A549 (cell line): ENCODE results near the gene C11orf91.

Experiments used
- CEBPB ChIP-seq, 2 experiments: fragments of >200 bp in 1 of 2; sonication (Bioruptor Twin) in 1 of 2; formaldehyde crosslinking in 1 of 2; IDR thresholded peaks; 2 replicates each; pipeline ENCODE4 v1.6.1; 2012 to 2016
- CTCF ChIP-seq: fragments of >200 bp; sonication (Bioruptor Twin); formaldehyde crosslinking; IDR thresholded peaks from 3 replicates; pipeline ENCODE4 v1.5.1; 2016
- EP300 ChIP-seq, 2 experiments: fragments of >200 bp; sonication (Bioruptor Twin); formaldehyde crosslinking; IDR thresholded peaks; 2 replicates in 1 of 2; 3 replicates in 1 of 2; pipeline ENCODE4 v1.6.1; 2016 to 2017
- ESRRA ChIP-seq: fragments of 150-350 bp; IDR thresholded peaks from 2 replicates; pipeline ENCODE4 v1.6.1; 2014; ENCODE audit warnings: mild to moderate bottlenecking, low read length, borderline replicate concordance
- GATA3 ChIP-seq: IDR thresholded peaks from 2 replicates; pipeline ENCODE4 v1.6.1; 2012; ENCODE audit warnings: borderline replicate concordance
- HDAC2 ChIP-seq: fragments of 200-600 bp; sonication (generic); IDR thresholded peaks from 2 replicates; pipeline ENCODE4 v1.6.1; 2016
- MYC ChIP-seq: IDR thresholded peaks from 2 replicates; pipeline ENCODE4 v1.6.1; 2012; ENCODE audit warnings: mild to moderate bottlenecking, inconsistent platforms, low read length, improper control_type of control experiment, borderline replicate concordance
- POLR2A ChIP-seq: IDR thresholded peaks from 2 replicates; pipeline ENCODE4 v1.6.1; 2012; ENCODE audit warnings: mild to moderate bottlenecking, low read length
- POLR2AphosphoS2 ChIP-seq: conservative IDR thresholded peaks from 2 replicates; pipeline ENCODE4 v1.6.1; 2012; ENCODE audit warnings: low read length, improper control_type of control experiment, inconsistent platforms
- RAD21 ChIP-seq, 2 experiments: fragments of >200 bp in 1 of 2; sonication (Bioruptor Twin) in 1 of 2; formaldehyde crosslinking in 1 of 2; IDR thresholded peaks in 1 of 2; conservative IDR thresholded peaks in 1 of 2; 2 replicates in 1 of 2; 3 replicates in 1 of 2; pipeline ENCODE4 v1.6.1; 2012 to 2018; ENCODE audit warnings: inconsistent platforms in 1 of 2
- SMC3 ChIP-seq: fragments of >200 bp; sonication (Bioruptor Twin); formaldehyde crosslinking; IDR thresholded peaks from 3 replicates; pipeline ENCODE4 v1.6.1; 2018; ENCODE audit warnings: inconsistent platforms
- TF ChIP-seq, protein P1 (sequence below): IDR thresholded peaks from 2 replicates; pipeline ENCODE4 v1.6.1; 2012

DNA sequence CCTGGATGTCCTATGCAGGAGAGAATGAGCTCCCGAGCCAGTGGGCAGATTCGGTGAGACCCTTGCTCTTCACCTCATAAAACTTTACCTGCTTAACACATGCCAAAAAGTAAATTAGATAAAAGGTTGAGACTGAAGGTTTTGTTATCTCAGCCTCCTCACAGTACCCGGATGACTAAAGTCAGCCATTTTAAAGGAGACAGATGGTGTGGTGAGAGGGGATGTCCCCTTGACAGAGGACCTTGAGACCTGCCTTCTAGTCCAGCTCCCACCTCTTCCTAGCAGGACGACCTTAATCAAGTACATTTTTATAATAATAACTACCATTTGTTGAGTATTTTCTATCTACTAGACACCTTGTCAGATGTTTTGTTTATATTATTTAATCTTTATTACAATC, 39.7 kb downstream of the C11orf91 start:
- TF ChIP-seq HDAC2 (no peak), POLR2A (no peak), MYC (no peak), CEBPB (IDR thresholded peaks at IDR 0.05) (no peak), POLR2AphosphoS2 (no peak), CTCF (no peak), GATA3 (no peak), RAD21 (conservative IDR thresholded peaks at IDR 0.05 in 1 of 2, IDR thresholded peaks at IDR 0.05 in 1 of 2) (no peak), EP300 (IDR thresholded peaks at IDR 0.05) (no peak), ESRRA (no peak), SMC3 (no peak)
- TF ChIP-seq, protein P1, sequence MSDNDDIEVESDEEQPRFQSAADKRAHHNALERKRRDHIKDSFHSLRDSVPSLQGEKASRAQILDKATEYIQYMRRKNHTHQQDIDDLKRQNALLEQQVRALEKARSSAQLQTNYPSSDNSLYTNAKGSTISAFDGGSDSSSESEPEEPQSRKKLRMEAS = no peak
